ENCODE results near the gene TMEM135.

TMEM135 gene

GRCh38 chr11:87300640-87301380, 263.1 kb downstream of the TMEM135 start:
- DNase-seq (ENCODE audit: low read depth, low spot score): no peak

GRCh38 chr11:87301785-87302540, 264.2 kb downstream of the TMEM135 start:
- DNase-seq (ENCODE audit: low read depth, low spot score): no peak

GRCh38 chr11:87304412-87304811, 266.7 kb downstream of the TMEM135 start:
- no peak for DNase-seq (ENCODE audit: low read depth, low spot score)

- no peak for DNase-seq (ENCODE audit: low read depth, low spot score)
Observed at GRCh38 chr11:87306262-87306851, 268.6 kb downstream of the TMEM135 start.

GRCh38 chr11:87307101-87307500, 269.4 kb downstream of the TMEM135 start:
- no peak for DNase-seq (ENCODE audit: low read depth, low spot score)

GRCh38 chr11:87315229-87315628, 277.5 kb downstream of the TMEM135 start:
- DNase-seq (ENCODE audit: low read depth, low spot score): no peak

- no peak for DNase-seq (ENCODE audit: low read depth, low spot score)
Observed at GRCh38 chr11:87316491-87316890, 278.8 kb downstream of the TMEM135 start.

- DNase-seq (ENCODE audit: low read depth, low spot score): no peak
Observed at GRCh38 chr11:87317441-87317840, 279.7 kb downstream of the TMEM135 start.

GRCh38 chr11:87320123-87320522, 282.4 kb downstream of the TMEM135 start:
- DNase-seq (ENCODE audit: low read depth, low spot score): no peak

- no peak for DNase-seq (ENCODE audit: low read depth, low spot score)
Observed at GRCh38 chr11:87322568-87322967, 284.8 kb downstream of the TMEM135 start.

- no peak for DNase-seq (ENCODE audit: low read depth, low spot score)
Observed at GRCh38 chr11:87323899-87324298, 286.2 kb downstream of the TMEM135 start.

GRCh38 chr11:87324817-87325489, 287.2 kb downstream of the TMEM135 start:
- no peak for DNase-seq (ENCODE audit: low read depth, low spot score)

GRCh38 chr11:87325490-87325872, 287.7 kb downstream of the TMEM135 start:
- DNase-seq (ENCODE audit: low read depth, low spot score): no peak

- DNase-seq (ENCODE audit: low read depth, low spot score): no peak
Observed at GRCh38 chr11:87326594-87326993, 288.9 kb downstream of the TMEM135 start.

GRCh38 chr11:87329172-87329571, 291.4 kb downstream of the TMEM135 start:
- no peak for DNase-seq (ENCODE audit: low read depth, low spot score)

- DNase-seq (ENCODE audit: low read depth, low spot score): no peak
Observed at GRCh38 chr11:87330187-87330601, 292.5 kb downstream of the TMEM135 start.

- no peak for DNase-seq (ENCODE audit: low read depth, low spot score)
Observed at GRCh38 chr11:87331273-87331672, 293.5 kb downstream of the TMEM135 start.

- DNase-seq (ENCODE audit: low read depth, low spot score): no peak
Observed at GRCh38 chr11:87338046-87338639, 300.4 kb downstream of the TMEM135 start.

GRCh38 chr11:87339416-87339815, 301.7 kb downstream of the TMEM135 start:
- DNase-seq (ENCODE audit: low read depth, low spot score): no peak

- DNase-seq (ENCODE audit: low read depth, low spot score): no peak
Observed at GRCh38 chr11:87347441-87347840, 309.7 kb downstream of the TMEM135 start.

GRCh38 chr11:87347854-87348253, 310.1 kb downstream of the TMEM135 start:
- no peak for DNase-seq (ENCODE audit: low read depth, low spot score)

- no peak for DNase-seq (ENCODE audit: low read depth, low spot score)
Observed at GRCh38 chr11:87351676-87352075, 313.9 kb downstream of the TMEM135 start.
